Activated CD4-positive, alpha-beta memory T cell treated with anti-CD3 and anti-CD28 coated beads for 36 hours (primary cell): ENCODE measurements around the gene IFNG-AS1. TPM values are rescaled to one million over a fixed set of nuclear protein-coding genes. Genes with fewer than 3 reads are reported as not detected.

Experiments
- CTCF ChIA-PET: fragments of 350-600 bp; sonication (Branson Sonifier 250); formaldehyde crosslinking; loops from one replicate; lab custom pipeline; 2021; ENCODE audit warnings: antibody characterized with exemption, inconsistent platforms; lab: Charles Lee
- POLR2A ChIA-PET: fragments of 350-600 bp; sonication (Branson Sonifier 250); formaldehyde crosslinking; loops from one replicate; lab custom pipeline; 2021; ENCODE audit warnings: antibody characterized with exemption; lab: Charles Lee
- DNase-seq: peaks from one replicate; pipeline ENCODE4 v3.0.0-alpha.2; 2020
- H3K27ac Mint-ChIP-seq: one replicate; pipeline ENCODE4 v1.8.0; 2021; ENCODE audit warnings: mixed read lengths
- H3K27me3 Mint-ChIP-seq: one replicate; pipeline ENCODE4 v1.8.0; 2021; ENCODE audit warnings: mixed read lengths
- H3K36me3 Mint-ChIP-seq: one replicate; pipeline ENCODE4 v1.8.0; 2021; ENCODE audit warnings: mixed read lengths
- H3K4me1 Mint-ChIP-seq: one replicate; pipeline ENCODE4 v1.8.0; 2021; ENCODE audit warnings: low read depth, mixed read lengths
- H3K4me3 Mint-ChIP-seq: one replicate; pipeline ENCODE4 v1.8.0; 2021; ENCODE audit warnings: mild to moderate bottlenecking, mixed read lengths
- H3K9me3 Mint-ChIP-seq: one replicate; pipeline ENCODE4 v1.8.0; 2021; ENCODE audit warnings: mixed read lengths
- intact Hi-C: fragments of 100-400 bp; cut with micrococcal nuclease; formaldehyde crosslinking; loops from one replicate; pipeline ENCODE4 v1.15.1; 2023
- total RNA-seq, 2 experiments: library from RNA; stranded (reverse); gene quantifications; one replicate each; pipeline ENCODE4 v1.2.3, GENCODE V29; 2021

IFNG-AS1 gene
- total RNA-seq, 2 experiments from 2014 or later, result 0.48 to 1.1 TPM

DNA sequence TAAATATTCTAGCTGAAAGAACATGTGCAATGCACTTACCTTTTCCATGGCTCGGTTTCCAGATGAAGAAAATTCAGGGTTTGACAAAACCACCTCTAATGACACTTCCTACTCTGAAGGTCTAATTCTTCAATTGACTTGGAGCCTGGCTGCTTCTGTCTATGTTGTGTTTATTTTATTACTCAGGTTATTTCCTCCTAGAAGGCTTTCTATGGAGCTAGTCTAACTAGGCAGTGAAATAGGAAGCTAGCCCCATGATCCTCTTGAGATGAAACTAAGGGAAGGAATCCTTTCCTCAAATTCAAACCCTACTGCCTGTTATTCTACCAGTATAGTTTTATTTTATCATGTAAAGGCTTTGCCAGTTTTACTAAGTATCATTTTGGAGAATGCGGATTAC is 20.9 kb upstream of the IFNG-AS1 start:
- Mint-ChIP-seq H3K27me3 (no peaks in the 10 kb centered on the region), H3K27ac (no peak overlapping the region), H3K9me3 (no peaks in the 10 kb centered on the region), H3K4me1 (no peaks in the 10 kb centered on the region), H3K36me3 (no peaks in the 10 kb centered on the region), H3K4me3 (no peak overlapping the region)
- no peak for DNase-seq
- ChIA-PET POLR2A (no interaction called here), CTCF (interaction anchor here (1.8 kb wide), 1 partner anchor 25 kb away, joined by 4 read pairs; no protein-coding TSS in a partner anchor)
- intact Hi-C loops, result no loop called here

- intact Hi-C loops, result no loop called here
Measured at GRCh38 chr12:67968725-67969124, 20.5 kb upstream of the IFNG-AS1 start.

DNA sequence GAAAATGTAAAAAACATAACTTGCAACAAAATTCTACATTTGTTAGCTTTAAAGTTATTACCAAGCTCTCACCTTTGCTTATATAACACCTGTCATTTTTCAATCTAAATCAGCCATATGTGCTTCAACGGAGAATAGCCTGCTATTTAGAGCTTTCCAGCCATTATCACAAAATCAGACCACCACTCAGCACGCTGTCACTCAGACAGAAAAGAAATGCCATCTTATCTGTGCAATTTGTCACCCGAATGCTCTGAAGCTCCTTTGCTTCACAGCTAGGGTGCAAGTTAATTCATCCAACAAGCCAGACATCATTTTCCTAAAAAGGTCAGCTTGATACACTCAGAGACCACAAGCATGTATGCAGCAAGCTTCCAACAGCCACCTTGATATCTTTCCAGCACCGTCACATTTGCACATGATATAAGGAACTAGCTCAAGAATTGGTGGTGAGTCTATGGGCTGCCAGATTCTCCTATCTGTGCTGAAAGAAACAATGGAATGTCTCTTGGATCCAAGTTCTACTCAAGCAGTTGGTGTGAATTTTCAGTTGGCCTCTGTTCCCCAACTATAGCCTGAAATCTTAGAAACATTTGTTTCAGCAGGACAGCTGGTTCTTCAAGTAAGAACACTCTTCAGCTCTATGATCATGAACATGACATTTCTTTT is 20.0 kb upstream of the IFNG-AS1 start:
- ChIA-PET POLR2A (no interaction called here), CTCF (interaction anchor here (0.7 kb wide), 1 partner anchor 26 kb away, joined by 4 read pairs; no protein-coding TSS in a partner anchor)
- H3K36me3 Mint-ChIP-seq, result no peaks in the 10 kb centered on the region
- no peaks in the 10 kb centered on the region for H3K4me1 Mint-ChIP-seq
- intact Hi-C loops, result no loop called here
- H3K27ac Mint-ChIP-seq, result no peak overlapping the region
- no peaks in the 10 kb centered on the region for H3K9me3 Mint-ChIP-seq
- H3K27me3 Mint-ChIP-seq, result no peaks in the 10 kb centered on the region
- no peak overlapping the region for H3K4me3 Mint-ChIP-seq
- no peak for DNase-seq

More at GRCh38 chr12:67968725-67969124, 20.5 kb upstream of the IFNG-AS1 start:
- no peaks in the 10 kb centered on the region for H3K9me3 Mint-ChIP-seq
- H3K27me3 Mint-ChIP-seq, result no peaks in the 10 kb centered on the region
- H3K4me3 Mint-ChIP-seq, result no peak overlapping the region
- POLR2A ChIA-PET, result no interaction called here
- CTCF ChIA-PET, result interaction anchor here (0.7 kb wide), 1 partner anchor 26 kb away, joined by 4 read pairs; no protein-coding TSS in a partner anchor
- no peak overlapping the region for H3K27ac Mint-ChIP-seq
- H3K36me3 Mint-ChIP-seq, result no peaks in the 10 kb centered on the region
- H3K4me1 Mint-ChIP-seq, result no peaks in the 10 kb centered on the region
- DNase-seq, result no peak

DNA sequence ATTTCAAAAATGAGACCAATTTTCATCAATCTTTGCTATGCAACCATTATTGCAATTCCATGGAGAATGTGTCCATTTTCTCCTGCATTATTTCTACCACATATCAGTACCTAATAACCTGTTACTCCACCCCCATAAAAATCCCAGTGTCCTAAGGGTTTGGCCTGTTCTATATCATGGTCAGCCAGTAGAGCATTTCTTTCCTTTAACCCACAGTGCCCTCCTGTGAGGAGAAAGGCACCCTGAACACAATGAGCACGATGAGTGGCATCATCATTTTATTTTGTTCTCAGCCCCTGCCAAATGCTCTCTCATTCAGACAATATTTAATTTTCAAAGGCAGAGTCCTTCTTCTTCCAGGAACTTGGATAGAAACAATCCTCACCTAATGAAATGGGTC is 11.6 kb upstream of the IFNG-AS1 start:
- no peaks in the 10 kb centered on the region for H3K36me3 Mint-ChIP-seq
- intact Hi-C loops, result no loop called here
- no peak for DNase-seq
- H3K27me3 Mint-ChIP-seq, result peaks cover 5% of the 10 kb centered on the region
- no peak overlapping the region for H3K27ac Mint-ChIP-seq
- H3K4me1 Mint-ChIP-seq, result peaks cover 9% of the 10 kb centered on the region
- ChIA-PET POLR2A (no interaction called here), CTCF (no interaction called here)
- no peak overlapping the region for H3K4me3 Mint-ChIP-seq
- H3K9me3 Mint-ChIP-seq, result no peaks in the 10 kb centered on the region

- Mint-ChIP-seq H3K4me3 (no peak overlapping the region), H3K36me3 (no peaks in the 10 kb centered on the region), H3K27me3 (peaks cover 5% of the 10 kb centered on the region), H3K27ac (no peak overlapping the region), H3K9me3 (no peaks in the 10 kb centered on the region), H3K4me1 (peaks cover 9% of the 10 kb centered on the region)
- POLR2A ChIA-PET, result no interaction called here
- intact Hi-C loops, result no loop called here
- no peak for DNase-seq
- CTCF ChIA-PET, result no interaction called here
Measured at GRCh38 chr12:67980391-67980790, 8.9 kb upstream of the IFNG-AS1 start.

- H3K9me3 Mint-ChIP-seq, result no peaks in the 10 kb centered on the region
- CTCF ChIA-PET, result interaction anchor here (0.9 to 1.4 kb wide), 2 partner anchors 38 to 59 kb away, joined by 3 read pairs; no protein-coding TSS in a partner anchor
Measured at GRCh38 chr12:67981287-67982162, 7.7 kb upstream of the IFNG-AS1 start.

DNA sequence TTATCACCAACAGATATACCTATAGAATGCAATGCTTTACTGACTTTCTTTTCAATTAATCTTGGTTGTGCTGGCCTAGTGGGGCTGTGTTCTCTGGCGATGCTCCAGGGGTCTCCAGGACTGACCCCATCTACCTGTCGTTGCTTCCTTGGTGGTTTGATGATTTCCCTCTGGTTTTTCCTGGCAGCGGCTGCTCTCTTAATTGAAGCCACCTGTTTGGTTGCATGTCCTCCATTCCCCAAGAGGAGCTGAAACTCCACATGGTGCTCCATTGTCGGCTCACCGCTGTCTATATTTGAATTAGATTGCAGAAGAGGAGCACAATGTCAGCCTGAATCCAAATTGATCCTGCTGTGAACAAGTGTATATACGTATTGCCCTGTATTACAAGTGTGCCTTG is 7.1 kb upstream of the IFNG-AS1 start:
- intact Hi-C loops, result no loop called here
- CTCF ChIA-PET, result interaction anchor here (0.9 to 1.4 kb wide), 2 partner anchors 39 to 59 kb away, joined by 3 read pairs; no protein-coding TSS in a partner anchor
- H3K4me3 Mint-ChIP-seq, result no peak overlapping the region

More at GRCh38 chr12:67981287-67982162, 7.7 kb upstream of the IFNG-AS1 start:
- Mint-ChIP-seq H3K4me1 (peaks cover 9% of the 10 kb centered on the region), H3K4me3 (no peak overlapping the region), H3K27ac (no peak overlapping the region), H3K36me3 (no peaks in the 10 kb centered on the region), H3K27me3 (peaks cover 5% of the 10 kb centered on the region)
- intact Hi-C loops, result no loop called here
- peak; percentile 22 for DNase-seq
- POLR2A ChIA-PET, result no interaction called here

DNA sequence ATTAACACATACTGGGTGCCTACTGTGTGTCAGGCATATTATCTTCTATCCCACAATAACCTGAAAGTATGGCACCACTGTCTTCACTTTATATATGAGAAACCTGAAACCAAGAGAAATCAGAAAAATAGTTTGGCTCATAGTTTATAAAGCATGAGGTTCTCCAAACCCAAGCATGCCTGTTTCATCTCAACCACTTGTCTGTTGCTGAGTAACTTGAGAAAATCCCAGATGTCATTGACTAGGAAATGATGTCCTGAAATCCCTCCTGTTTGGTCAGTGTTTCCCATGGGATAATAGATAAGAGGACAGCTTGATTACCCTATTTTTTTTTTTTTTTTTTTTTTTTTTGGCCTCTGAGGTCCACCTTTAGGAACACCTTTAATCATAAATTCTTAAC is 2.6 kb upstream of the IFNG-AS1 start:
- POLR2A ChIA-PET, result no interaction called here
- H3K4me3 Mint-ChIP-seq, result no peak overlapping the region
- intact Hi-C loops, result loop anchor here (5.0 kb wide), 1 partner anchor 1274 kb away; no protein-coding TSS in a partner anchor
- no peaks in the 10 kb centered on the region for H3K9me3 Mint-ChIP-seq
- peaks cover 33% of the 10 kb centered on the region for H3K4me1 Mint-ChIP-seq
- H3K27me3 Mint-ChIP-seq, result no peaks in the 10 kb centered on the region
- CTCF ChIA-PET, result no interaction called here
- no peaks in the 10 kb centered on the region for H3K36me3 Mint-ChIP-seq
- DNase-seq, result no peak
- H3K27ac Mint-ChIP-seq, result no peak overlapping the region

More for the DNA sequence above, 7.1 kb upstream of the IFNG-AS1 start:
- Mint-ChIP-seq H3K9me3 (no peaks in the 10 kb centered on the region), H3K27ac (no peak overlapping the region), H3K36me3 (no peaks in the 10 kb centered on the region), H3K27me3 (peaks cover 5% of the 10 kb centered on the region), H3K4me1 (peaks cover 9% of the 10 kb centered on the region)
- no peak for DNase-seq
- POLR2A ChIA-PET, result interaction anchor here (0.7 kb wide), 1 partner anchor 37 kb away, joined by 4 read pairs; no protein-coding TSS in a partner anchor

DNA sequence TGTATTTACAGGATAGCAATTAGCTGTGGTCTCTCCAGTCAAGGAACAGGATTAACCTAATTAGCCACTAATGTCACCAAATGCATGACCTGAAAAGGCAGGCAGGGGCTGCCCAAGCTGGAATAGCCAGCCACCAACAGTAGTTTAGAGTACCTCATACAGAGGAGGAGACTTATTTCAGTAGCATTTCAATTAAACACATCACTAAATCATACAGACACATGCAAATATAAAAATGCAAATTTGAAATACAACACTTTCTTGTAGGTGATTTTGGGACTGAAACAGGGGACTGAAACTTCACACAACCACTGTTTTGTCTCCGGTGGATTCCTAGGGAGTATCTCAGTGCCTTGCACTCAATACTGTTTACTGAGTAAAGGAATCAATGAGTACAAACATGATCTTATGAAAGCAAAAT is 636 bp upstream of the IFNG-AS1 start:
- H3K4me1 Mint-ChIP-seq, result peaks cover 35% of the 10 kb centered on the region
- H3K4me3 Mint-ChIP-seq, result peak overlapping the region; percentile 54
- CTCF ChIA-PET, result interaction anchor here (1.0 to 2.2 kb wide), 5 partner anchors 13 to 632 kb away, joined by 3 to 8 read pairs (median 3); no protein-coding TSS in a partner anchor
- H3K27ac Mint-ChIP-seq, result no peak overlapping the region
- DNase-seq, result no peak
- intact Hi-C loops, result loop anchor here (5.0 kb wide), 1 partner anchor 1276 kb away; no protein-coding TSS in a partner anchor
- H3K36me3 Mint-ChIP-seq, result no peaks in the 10 kb centered on the region
- no peaks in the 10 kb centered on the region for H3K27me3 Mint-ChIP-seq
- no peaks in the 10 kb centered on the region for H3K9me3 Mint-ChIP-seq
- POLR2A ChIA-PET, result no interaction called here

DNA sequence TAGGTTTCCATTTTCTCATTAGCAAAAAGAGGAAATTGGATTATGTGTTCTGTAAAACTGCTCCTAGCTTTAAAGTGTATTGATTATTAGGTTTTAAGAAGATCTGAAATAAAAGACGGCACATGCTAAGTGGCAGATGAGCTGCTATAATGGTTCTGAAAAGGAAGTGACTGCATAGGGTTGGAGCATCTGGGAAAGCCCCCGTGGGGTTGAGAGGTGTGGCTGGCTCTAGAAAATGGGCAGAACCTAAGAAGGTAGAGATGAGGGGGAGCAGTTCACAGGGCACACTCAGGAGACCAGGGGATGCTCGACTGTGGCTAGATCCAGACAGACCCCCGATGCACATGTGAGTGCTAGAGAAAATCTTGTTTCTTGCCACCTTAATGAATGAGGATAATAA is 1.9 kb downstream of the IFNG-AS1 start:
- DNase-seq, result peak; percentile 71
- H3K27me3 Mint-ChIP-seq, result no peaks in the 10 kb centered on the region
- H3K4me3 Mint-ChIP-seq, result peak overlapping the region; percentile 65
- intact Hi-C loops, result loop anchor here (5.0 kb wide), 1 partner anchor 41 kb away; no protein-coding TSS in a partner anchor
- H3K36me3 Mint-ChIP-seq, result no peaks in the 10 kb centered on the region
- no peaks in the 10 kb centered on the region for H3K9me3 Mint-ChIP-seq
- H3K27ac Mint-ChIP-seq, result peak overlapping the region; percentile 55
- ChIA-PET POLR2A (interaction anchor here (0.8 to 2.2 kb wide), 4 partner anchors 21 to 722 kb away, joined by 3 to 6 read pairs (median 3); partner anchors contain the start of gene CAND1), CTCF (interaction anchor here (0.8 to 2.2 kb wide), 5 partner anchors 10 to 123 kb away, joined by 3 to 9 read pairs (median 3); no protein-coding TSS in a partner anchor)
- H3K4me1 Mint-ChIP-seq, result peaks cover 40% of the 10 kb centered on the region

- ChIA-PET POLR2A (no interaction called here), CTCF (no interaction called here)
- Mint-ChIP-seq H3K27ac (peak overlapping the region; percentile 59), H3K9me3 (no peaks in the 10 kb centered on the region), H3K27me3 (no peaks in the 10 kb centered on the region), H3K36me3 (no peaks in the 10 kb centered on the region), H3K4me3 (no peak overlapping the region), H3K4me1 (peaks cover 45% of the 10 kb centered on the region)
- intact Hi-C loops, result loop anchor here (5.0 kb wide), 1 partner anchor 39 kb away; no protein-coding TSS in a partner anchor
- DNase-seq, result no peak
Measured at GRCh38 chr12:67993143-67993542, 3.9 kb downstream of the IFNG-AS1 start.
